Measurements from ENCODE around the gene NLK.

DNA sequence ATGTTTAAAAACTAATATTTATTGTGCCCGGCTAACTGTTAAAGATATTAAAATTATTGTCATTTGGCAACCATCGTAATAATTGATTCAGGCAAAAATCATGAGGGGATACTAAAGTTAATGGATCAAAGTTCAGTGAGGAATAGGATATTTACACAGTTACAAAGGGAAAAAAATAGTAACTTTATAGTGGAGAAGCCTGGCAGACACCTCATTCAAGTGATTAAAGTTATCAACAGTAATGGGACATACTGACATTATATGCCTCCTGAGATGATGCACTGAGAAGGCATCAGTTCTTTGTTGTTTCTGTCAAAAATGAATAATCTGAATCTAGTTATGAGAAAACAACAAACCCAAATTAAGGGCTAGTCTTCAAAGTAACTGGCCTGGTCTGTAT, 77.1 kb downstream of the NLK start:
- no peak for TF ChIP-seq ZNF775 (CRISPR knock-in tag; IDR thresholded peaks at IDR 0.05; ENCODE audit: borderline replicate concordance)
- no peak for TF ChIP-seq SMAD3 (CRISPR knock-in tag; IDR thresholded peaks at IDR 0.05)
- TF ChIP-seq, protein P1, sequence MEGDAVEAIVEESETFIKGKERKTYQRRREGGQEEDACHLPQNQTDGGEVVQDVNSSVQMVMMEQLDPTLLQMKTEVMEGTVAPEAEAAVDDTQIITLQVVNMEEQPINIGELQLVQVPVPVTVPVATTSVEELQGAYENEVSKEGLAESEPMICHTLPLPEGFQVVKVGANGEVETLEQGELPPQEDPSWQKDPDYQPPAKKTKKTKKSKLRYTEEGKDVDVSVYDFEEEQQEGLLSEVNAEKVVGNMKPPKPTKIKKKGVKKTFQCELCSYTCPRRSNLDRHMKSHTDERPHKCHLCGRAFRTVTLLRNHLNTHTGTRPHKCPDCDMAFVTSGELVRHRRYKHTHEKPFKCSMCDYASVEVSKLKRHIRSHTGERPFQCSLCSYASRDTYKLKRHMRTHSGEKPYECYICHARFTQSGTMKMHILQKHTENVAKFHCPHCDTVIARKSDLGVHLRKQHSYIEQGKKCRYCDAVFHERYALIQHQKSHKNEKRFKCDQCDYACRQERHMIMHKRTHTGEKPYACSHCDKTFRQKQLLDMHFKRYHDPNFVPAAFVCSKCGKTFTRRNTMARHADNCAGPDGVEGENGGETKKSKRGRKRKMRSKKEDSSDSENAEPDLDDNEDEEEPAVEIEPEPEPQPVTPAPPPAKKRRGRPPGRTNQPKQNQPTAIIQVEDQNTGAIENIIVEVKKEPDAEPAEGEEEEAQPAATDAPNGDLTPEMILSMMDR (CRISPR knock-in tag; IDR thresholded peaks at IDR 0.05), result no peak
